ENCODE measurements around the gene BTNL8. TPM values are rescaled to one million over a fixed set of nuclear protein-coding genes. Genes with fewer than 3 reads are reported as not detected.

Gene BTNL8
- total and polyA plus RNA-seq, 2 donors (not counting 3 experiments of a cell fraction or from before 2014, with no cell fraction given) = not detected

- CTCF ChIA-PET = no interaction called here
- POLR2A ChIA-PET = no interaction called here
- Histone ChIP-seq H3K9me1 (replicated peaks; ENCODE audit: control insufficient read depth, extremely low read depth, insufficient read depth, low read length) (no peaks in the 10 kb centered on the region), H3K36me3 (ENCODE audit: control insufficient read depth in 2 of 2, extremely low read depth in 1 of 2, insufficient read depth in 2 of 2, low read length in 2 of 2) (no peaks in the 10 kb centered on the region), H4K20me1 (replicated peaks; ENCODE audit: control insufficient read depth, extremely low read depth, insufficient read depth, low read length) (no peaks in the 10 kb centered on the region), H3K4me1 (ENCODE audit: control insufficient read depth, extremely low read depth, insufficient read depth, low read length) (no peaks in the 10 kb centered on the region), H3K9me3 (replicated peaks; ENCODE audit: control insufficient read depth, insufficient read depth, low read length) (no peaks in the 10 kb centered on the region), H2AFZ (ENCODE audit: low read depth, low read length) (no peak within 1 kb of the TSS), H3K4me3 (replicated peaks in 1 of 3; ENCODE audit: insufficient read depth in 1 of 3, low read depth in 1 of 3, low read length in 3 of 3) (no peak within 1 kb of the TSS), H3K9ac (replicated peaks; ENCODE audit: extremely low read depth, insufficient read depth, low read length) (no peak within 1 kb of the TSS), H3K27ac (ENCODE audit: insufficient read depth, low read depth, low read length) (no peak within 1 kb of the TSS), H3K79me2 (ENCODE audit: control insufficient read depth, insufficient read depth, low read length) (no peaks in the 10 kb centered on the region), H3K4me2 (ENCODE audit: insufficient read depth, low read length) (no peak within 1 kb of the TSS), H3K27me3 (ENCODE audit: control insufficient read depth in 2 of 2, insufficient read depth in 2 of 2, low read length in 2 of 2) (no peaks in the 10 kb centered on the region)
- intact Hi-C loops (cut with micrococcal nuclease) = no loop called here
- DNase-seq (ENCODE audit: low read depth, low spot score) (no peak), FAIRE-seq (no peak)
- dilution Hi-C loops (cut with MboI; ENCODE audit: extremely low pct_ligation_motif_present, low sequenced_read_pairs) = no loop called here
- no TSS peak for BruUV-seq (replicated peaks)
- no peak for TF ChIP-seq POLR2AphosphoS5 (IDR thresholded peaks at IDR 0.05; ENCODE audit: insufficient read depth, low read depth, low read length)
- no peak for TF ChIP-seq EZH2 (IDR thresholded peaks at IDR 0.05; ENCODE audit: borderline replicate concordance, low read depth, low read length, severe bottlenecking)
- TF ChIP-seq GATA2 (IDR thresholded peaks at IDR 0.05; ENCODE audit: insufficient read depth, insufficient read length, low read depth, low read length) = no peak
- no peak for TF ChIP-seq JUN (IDR thresholded peaks at IDR 0.05; ENCODE audit: borderline replicate concordance, insufficient read depth, insufficient read length, low read depth)
- TF ChIP-seq CTCF (IDR thresholded peaks at IDR 0.05; ENCODE audit: extremely low read depth in 1 of 2, insufficient read depth in 1 of 2, low read depth in 1 of 2, low read length in 2 of 2) = no peak
- no peak for TF ChIP-seq MYC (IDR thresholded peaks at IDR 0.05; ENCODE audit: low read depth, low read length)
- TF ChIP-seq FOS (IDR thresholded peaks at IDR 0.05; ENCODE audit: borderline replicate concordance, insufficient read depth, low read length) = no peak
- no peak for TF ChIP-seq MAX (IDR thresholded peaks at IDR 0.05; ENCODE audit: insufficient read depth, insufficient read length)
- no peak for TF ChIP-seq POLR2A (IDR thresholded peaks at IDR 0.05; ENCODE audit: low read depth, low read length)
Measured at GRCh38 chr5:180988592-180988991, 89.6 kb downstream of the BTNL8 start, which contains the start of gene BTNL3. Gene BTNL3, plus strand, starts transcription at chr5:180988846. Its CDS starts 183 bp downstream, at chr5:180989029.
